ENCODE measurements around the gene IL17REL.

The IL17REL gene

GRCh38 chr22:49972163-49973017 is 40.2 kb downstream of the IL17REL start:
- TF ChIP-seq TAF1 (IDR thresholded peaks at IDR 0.05; ENCODE audit: borderline replicate concordance, insufficient read depth, low read length) (no peak), REST (IDR thresholded peaks at IDR 0.05; ENCODE audit: insufficient read depth in 1 of 2, low read depth in 2 of 2, low read length in 2 of 2) (no peak), POLR2AphosphoS5 (IDR thresholded peaks at IDR 0.05; ENCODE audit: low read depth, low read length) (no peak), SIN3A (IDR thresholded peaks at IDR 0.05; ENCODE audit: borderline replicate concordance, insufficient read depth, low read length) (no peak), FOXP2 (optimal IDR thresholded peaks at IDR 0.05; ENCODE audit: borderline replicate concordance, extremely low read depth, extremely low read length, insufficient read depth) (no peak)

GRCh38 chr22:49971232-49972162 is 41.1 kb downstream of the IL17REL start:
- TF ChIP-seq REST (IDR thresholded peaks at IDR 0.05; ENCODE audit: insufficient read depth in 1 of 2, low read depth in 2 of 2, low read length in 2 of 2) (no peak), POLR2AphosphoS5 (IDR thresholded peaks at IDR 0.05; ENCODE audit: low read depth, low read length) (no peak), FOXP2 (optimal IDR thresholded peaks at IDR 0.05; ENCODE audit: borderline replicate concordance, extremely low read depth, extremely low read length, insufficient read depth) (no peak), TAF1 (IDR thresholded peaks at IDR 0.05; ENCODE audit: borderline replicate concordance, insufficient read depth, low read length) (no peak), SIN3A (IDR thresholded peaks at IDR 0.05; ENCODE audit: borderline replicate concordance, insufficient read depth, low read length) (no peak)

GRCh38 chr22:49970528-49971231 is 41.9 kb downstream of the IL17REL start:
- TF ChIP-seq SIN3A (IDR thresholded peaks at IDR 0.05; ENCODE audit: borderline replicate concordance, insufficient read depth, low read length) (no peak), REST (IDR thresholded peaks at IDR 0.05; ENCODE audit: insufficient read depth in 1 of 2, low read depth in 2 of 2, low read length in 2 of 2) (0 out of 4 replicates have a peak, but pooled peaks of 1 of the 2 experiments have one; percentile 24), FOXP2 (optimal IDR thresholded peaks at IDR 0.05; ENCODE audit: borderline replicate concordance, extremely low read depth, extremely low read length, insufficient read depth) (peak; percentile 46), POLR2AphosphoS5 (IDR thresholded peaks at IDR 0.05; ENCODE audit: low read depth, low read length) (no peak), TAF1 (IDR thresholded peaks at IDR 0.05; ENCODE audit: borderline replicate concordance, insufficient read depth, low read length) (no peak)

- TF ChIP-seq REST (IDR thresholded peaks at IDR 0.05; ENCODE audit: insufficient read depth in 1 of 2, low read depth in 2 of 2, low read length in 2 of 2) (no peak), SIN3A (IDR thresholded peaks at IDR 0.05; ENCODE audit: borderline replicate concordance, insufficient read depth, low read length) (no peak), POLR2AphosphoS5 (IDR thresholded peaks at IDR 0.05; ENCODE audit: low read depth, low read length) (no peak), FOXP2 (optimal IDR thresholded peaks at IDR 0.05; ENCODE audit: borderline replicate concordance, extremely low read depth, extremely low read length, insufficient read depth) (no peak), TAF1 (IDR thresholded peaks at IDR 0.05; ENCODE audit: borderline replicate concordance, insufficient read depth, low read length) (no peak)
Observed at GRCh38 chr22:49969751-49970527, 42.6 kb downstream of the IL17REL start.

All from PFSK-1 (cell line).